Central memory CD4-positive, alpha-beta T cell (primary cell): ENCODE measurements around the gene SLC25A14.
"Not testable (repeated sequence)": the region's sequence is repeated elsewhere in the genome, so short reads cannot be mapped to it uniquely, and the experiment has no call there.

ENCODE experiments used
- DNase-seq: peaks from one replicate; pipeline ENCODE4 v3.0.0; 2022
- total RNA-seq, 3 experiments: gene quantifications; one replicate each; lab custom pipeline; 2026; lab: John Stamatoyannopoulos, UW

SLC25A14 gene
- 7.2 to 14.9 (median 8.0) reads per million in 3 experiments for total RNA-seq

GRCh38 chrX:130339408-130340222 is at the start of gene SLC25A14:
Gene SLC25A14 (plus strand): TSS chrX:130339919. CDS start chrX:130340279, 360 bp downstream.
- peak; percentile 72 for DNase-seq

GRCh38 chrX:130295519-130296296 is 44.0 kb upstream of the SLC25A14 start:
- DNase-seq, result no peak

- DNase-seq, result no peak
Measured at GRCh38 chrX:130296297-130296678, 43.4 kb upstream of the SLC25A14 start.

- DNase-seq, result no peak
Measured at GRCh38 chrX:130296743-130297142, 43.0 kb upstream of the SLC25A14 start.

- no peak for DNase-seq
Measured at GRCh38 chrX:130299279-130300009, 40.3 kb upstream of the SLC25A14 start.

GRCh38 chrX:130300010-130300282 is 39.8 kb upstream of the SLC25A14 start:
- DNase-seq, result no peak

GRCh38 chrX:130301405-130301804 is 38.3 kb upstream of the SLC25A14 start:
- DNase-seq, result no peak

- DNase-seq, result no peak
Measured at GRCh38 chrX:130301977-130302376, 37.7 kb upstream of the SLC25A14 start.

GRCh38 chrX:130304587-130305368 is 34.9 kb upstream of the SLC25A14 start:
- DNase-seq, result no peak

GRCh38 chrX:130319886-130320285 is 19.8 kb upstream of the SLC25A14 start:
- DNase-seq, result not testable (repeated sequence)

- DNase-seq, result no peak
Measured at GRCh38 chrX:130321550-130321949, 18.2 kb upstream of the SLC25A14 start.

GRCh38 chrX:130330146-130330545 is 9.6 kb upstream of the SLC25A14 start:
- DNase-seq, result no peak

- peak; percentile 14 for DNase-seq
Measured at GRCh38 chrX:130330706-130331105, 9.0 kb upstream of the SLC25A14 start.

- DNase-seq, result no peak
Measured at GRCh38 chrX:130336531-130336930, 3.2 kb upstream of the SLC25A14 start.

GRCh38 chrX:130338869-130339268 is 850 bp upstream of the SLC25A14 start:
- DNase-seq, result not testable (repeated sequence)

- no peak for DNase-seq
Measured at GRCh38 chrX:130340271-130340670, 552 bp downstream of the SLC25A14 start.

- no peak for DNase-seq
Measured at GRCh38 chrX:130343411-130343810, 3.7 kb downstream of the SLC25A14 start.

- DNase-seq, result no peak
Measured at GRCh38 chrX:130347321-130347720, 7.6 kb downstream of the SLC25A14 start.

GRCh38 chrX:130351567-130351966 is 11.8 kb downstream of the SLC25A14 start:
- no peak for DNase-seq

- not testable (repeated sequence) for DNase-seq
Measured at GRCh38 chrX:130352050-130352449, 12.3 kb downstream of the SLC25A14 start.

GRCh38 chrX:130376077-130376476 is 36.4 kb downstream of the SLC25A14 start:
- no peak for DNase-seq

GRCh38 chrX:130378024-130378669 is 38.4 kb downstream of the SLC25A14 start:
- no peak for DNase-seq
